K562 treated with DMSO at 1 percent for 12 hours (cell line): Measurements from ENCODE around the gene METTL22. TPM values are rescaled to one million over a fixed set of nuclear protein-coding genes. Genes with fewer than 3 reads are reported as not detected.

Experiments used
- total RNA-seq: library from RNA; unstranded; fragments of 300-600 nt; gene quantifications from 2 replicates; pipeline ENCODE4 v1.2.3, GENCODE V29; 2022; ENCODE audit not compliant: insufficient read depth

Gene METTL22, protein sequence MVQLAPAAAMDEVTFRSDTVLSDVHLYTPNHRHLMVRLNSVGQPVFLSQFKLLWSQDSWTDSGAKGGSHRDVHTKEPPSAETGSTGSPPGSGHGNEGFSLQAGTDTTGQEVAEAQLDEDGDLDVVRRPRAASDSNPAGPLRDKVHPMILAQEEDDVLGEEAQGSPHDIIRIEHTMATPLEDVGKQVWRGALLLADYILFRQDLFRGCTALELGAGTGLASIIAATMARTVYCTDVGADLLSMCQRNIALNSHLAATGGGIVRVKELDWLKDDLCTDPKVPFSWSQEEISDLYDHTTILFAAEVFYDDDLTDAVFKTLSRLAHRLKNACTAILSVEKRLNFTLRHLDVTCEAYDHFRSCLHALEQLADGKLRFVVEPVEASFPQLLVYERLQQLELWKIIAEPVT
- total RNA-seq, result 18.0 and 28.2 TPM in 2 replicates

DNA sequence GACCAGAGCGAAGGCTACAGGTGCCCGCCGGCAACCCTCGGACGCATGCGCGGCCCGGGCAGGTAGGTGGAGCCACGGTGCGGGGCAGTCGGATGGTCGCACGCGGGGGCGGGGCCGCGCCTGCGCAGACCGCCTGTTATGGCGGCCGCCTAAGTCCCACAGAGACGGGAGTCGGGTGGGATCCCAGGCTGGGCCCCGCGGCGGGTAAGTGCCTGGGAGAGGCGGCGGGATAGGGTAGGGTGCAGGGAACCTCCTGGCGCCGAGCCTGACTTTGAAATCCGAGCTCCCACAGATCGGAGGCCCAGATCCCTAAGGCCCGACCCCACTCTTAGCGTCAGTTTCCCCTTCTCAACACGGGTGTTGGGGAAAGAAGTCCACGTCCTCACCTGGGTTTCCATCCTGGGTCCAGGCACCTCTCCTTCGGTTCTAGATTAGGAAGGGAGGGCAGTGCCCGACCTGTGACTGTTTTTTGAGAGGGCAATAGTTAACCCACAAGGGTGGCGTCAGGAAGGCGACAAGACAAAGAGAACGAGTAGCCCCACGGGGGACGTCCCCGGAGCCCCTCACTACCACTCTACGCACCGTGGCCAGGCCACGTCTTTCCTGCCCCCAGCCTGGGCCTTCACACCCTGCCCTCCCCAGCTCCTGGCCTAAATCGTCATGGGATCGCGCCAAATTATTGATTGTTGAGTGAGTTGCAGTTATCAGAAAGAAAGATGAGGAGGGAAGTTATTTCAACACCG, at the start of gene METTL22:
METTL22 (plus strand) TSS at position 127 of the 743 bp plus-strand sequence. CDS start 3,968 bp downstream, outside the sequence.

GRCh38 chr16:8589900-8590688, 31.4 kb upstream of the METTL22 start, which contains the start of gene TMEM114:
TSS of gene TMEM114 (minus strand) at chr16:8590511. CDS start at chr16:8589838, 673 bp downstream.

GRCh38 chr16:8674413-8675022, 53.0 kb downstream of the METTL22 start, which contains the start of gene ABAT:
TSS of gene ABAT (plus strand) at chr16:8674617. CDS start at chr16:8735740, 61,123 bp downstream.

Other genes with a start within 250 kb of the METTL22 start
- not detected in 2 replicates for gene TMEM114, start 31.2 kb upstream of the METTL22 start, total RNA-seq
- gene ABAT, start 52.9 kb downstream of the METTL22 start, total RNA-seq, result 0.85 TPM in 1 of 2 replicates, not detected in the other
- 9.9 and 13.3 TPM in 2 replicates for gene TMEM186, start 175.9 kb downstream of the METTL22 start, total RNA-seq
- 9.5 and 10.4 TPM in 2 replicates for gene PMM2, start 176.1 kb downstream of the METTL22 start, total RNA-seq
- gene CARHSP1, start 247.3 kb downstream of the METTL22 start, total RNA-seq, result 127 and 149 TPM in 2 replicates